NT2/D1 (cell line): Measurements from ENCODE around the gene POLR2J.

Experiments used
- DNase-seq: peaks from one replicate; pipeline ENCODE4 v3.0.0-alpha.2; 2011; ENCODE audit warnings: low read depth, low spot score
- H3K27me3 ChIP-seq: 2 replicates; pipeline ENCODE4 v1.6.0; 2011; ENCODE audit warnings: mild to moderate bottlenecking; ENCODE audit not compliant: insufficient read length, insufficient read depth
- H3K36me3 ChIP-seq: 2 replicates; pipeline ENCODE4 v1.6.1; 2011; ENCODE audit warnings: mild to moderate bottlenecking, low read length, mixed read lengths; ENCODE audit not compliant: insufficient read depth, insufficient read length
- H3K4me1 ChIP-seq: 2 replicates; pipeline ENCODE4 v1.5.1; 2011; ENCODE audit not compliant: insufficient read depth, insufficient read length
- H3K4me3 ChIP-seq: 2 replicates; pipeline ENCODE4 v1.5.1; 2011; ENCODE audit warnings: low read depth; ENCODE audit not compliant: insufficient read length
- H3K9ac ChIP-seq: 2 replicates; pipeline ENCODE4 v1.6.0; 2011; ENCODE audit warnings: low read depth; ENCODE audit not compliant: insufficient read length
- H3K9me3 ChIP-seq: 2 replicates; pipeline ENCODE4 v1.5.1; 2011; ENCODE audit warnings: mild to moderate bottlenecking, low read length; ENCODE audit not compliant: insufficient read depth
- SUZ12 ChIP-seq: IDR thresholded peaks from 2 replicates; pipeline ENCODE4 v1.6.1; 2011; ENCODE audit not compliant: insufficient read length, insufficient read depth; ENCODE audit errors: extremely low read depth
- YY1 ChIP-seq: IDR thresholded peaks from 2 replicates; pipeline ENCODE4 v1.6.1; 2011; ENCODE audit not compliant: insufficient read length, insufficient read depth
- ZNF274 ChIP-seq: IDR thresholded peaks from 2 replicates; pipeline ENCODE4 v1.6.1; 2011; ENCODE audit warnings: mild to moderate bottlenecking, low read depth, low read length

The POLR2J gene

DNA sequence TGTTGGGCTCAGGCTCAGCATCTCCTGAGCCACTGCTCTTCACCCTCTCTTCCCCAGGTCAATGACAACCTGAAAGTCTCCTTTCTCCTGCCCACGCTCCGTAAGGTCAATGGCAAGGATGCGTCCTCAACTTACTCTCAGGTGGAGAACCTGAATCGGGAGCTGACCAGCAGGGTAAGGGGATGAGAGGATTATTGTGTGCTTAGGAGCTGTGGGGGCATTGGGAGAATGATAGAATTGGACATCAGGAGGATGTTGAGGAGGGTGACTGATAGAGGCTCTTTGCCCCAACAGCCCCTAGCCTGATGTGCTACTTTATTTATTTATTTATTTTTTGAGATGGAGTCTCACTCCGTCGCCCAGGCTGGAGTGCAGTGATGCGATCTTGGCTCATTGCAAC lies 12.6 kb downstream of the POLR2J start:
- no peak for DNase-seq
- Histone ChIP-seq H3K36me3 (peaks cover 41% of the 10 kb centered on the region), H3K4me3 (peak overlapping the region; percentile 99), H3K9me3 (no peaks in the 10 kb centered on the region), H3K4me1 (peaks cover 2% of the 10 kb centered on the region), H3K9ac (peak overlapping the region; percentile 98), H3K27me3 (no peaks in the 10 kb centered on the region)
- no peak for TF ChIP-seq YY1
- no peak for TF ChIP-seq SUZ12
- no peak for TF ChIP-seq ZNF274

DNA sequence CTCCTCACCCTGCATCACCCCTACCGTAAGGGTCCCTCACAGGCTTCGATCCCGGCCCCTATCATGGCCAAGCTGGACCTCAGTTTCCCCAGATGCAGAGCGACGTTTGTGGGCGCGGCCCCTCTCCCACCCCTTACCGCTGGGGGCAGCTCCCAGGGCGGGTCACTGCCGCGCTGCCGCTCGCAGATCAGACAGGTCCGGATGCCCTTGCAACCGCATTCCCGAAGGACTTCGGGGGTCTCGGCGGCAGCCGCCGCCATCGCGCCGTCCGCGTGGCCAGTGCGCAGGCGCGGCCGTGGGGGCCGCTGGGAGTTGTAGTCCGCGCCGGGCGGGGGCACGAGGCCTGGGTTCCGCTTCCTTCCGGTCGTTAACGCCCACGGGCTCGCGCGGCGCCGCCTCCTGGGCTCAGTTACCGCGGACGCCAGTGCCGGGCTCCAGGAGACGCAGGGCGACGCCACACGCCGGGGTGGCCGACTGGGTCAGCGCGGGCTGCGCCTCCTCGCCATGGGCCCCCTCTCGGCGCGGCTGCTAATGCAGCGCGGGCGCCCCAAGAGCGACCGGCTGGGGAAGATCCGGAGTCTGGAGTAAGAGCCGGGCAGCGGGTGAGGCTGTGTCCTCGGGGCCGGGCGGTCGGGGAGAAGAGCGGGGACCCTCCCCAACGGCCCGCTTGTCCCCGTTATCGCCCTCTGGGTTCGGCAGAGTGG lies 14.0 kb downstream of the POLR2J start, which contains the start of the genes ALKBH4 and LRWD1:
Gene ALKBH4, minus strand, starts transcription at position 287 of the 704 bp plus-strand sequence. Its CDS starts 27 bp downstream, at position 260.
Gene LRWD1, plus strand, starts transcription at position 408 of the 704 bp plus-strand sequence. Its CDS starts 97 bp downstream, at position 505.
- DNase-seq: peak; percentile 81
- Histone ChIP-seq H3K27me3 (no peaks in the 10 kb centered on the region), H3K4me3 (peak within 1 kb of the TSS; percentile 99), H3K9me3 (no peaks in the 10 kb centered on the region), H3K9ac (peak within 1 kb of the TSS; percentile 98), H3K36me3 (peaks cover 37% of the 10 kb centered on the region), H3K4me1 (peaks cover 2% of the 10 kb centered on the region)
- TF ChIP-seq SUZ12: no peak
- TF ChIP-seq ZNF274: no peak
- peak; percentile 43 for TF ChIP-seq YY1

DNA sequence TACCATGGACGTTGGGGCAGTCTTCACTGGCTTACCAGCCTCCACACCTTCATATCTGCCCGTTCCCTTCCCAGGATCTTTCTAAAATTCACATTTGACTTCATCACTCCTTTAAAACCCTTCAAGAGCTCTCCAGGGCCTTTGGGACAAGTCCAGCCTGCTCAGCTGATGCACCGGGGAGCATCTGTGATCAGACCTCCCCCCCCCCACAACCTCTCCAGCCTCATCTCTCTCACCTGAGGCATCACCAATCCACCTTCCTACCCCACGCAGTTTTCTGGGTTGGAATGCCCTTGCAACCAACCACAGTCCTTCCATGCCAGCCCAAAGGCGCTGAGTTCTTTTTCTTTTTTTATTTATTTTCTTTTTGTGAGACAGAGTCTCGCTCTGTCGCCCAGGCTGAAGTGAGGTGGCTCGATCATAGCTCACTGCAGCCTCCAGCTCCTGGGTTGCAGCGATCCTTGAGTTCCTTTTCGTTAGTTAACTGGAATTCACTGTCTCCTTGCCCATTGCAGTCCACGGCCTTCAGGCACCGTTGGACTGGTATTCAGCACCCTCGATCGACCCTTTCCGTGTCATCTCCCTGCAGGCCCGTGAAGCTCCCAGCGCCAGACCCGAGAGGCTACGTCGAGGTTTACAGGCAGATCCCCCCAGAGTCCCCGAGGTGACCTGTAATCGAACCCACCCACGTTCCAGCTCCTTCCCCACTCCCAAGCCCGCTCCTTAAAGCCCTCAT lies 14.7 kb downstream of the POLR2J start:
- Histone ChIP-seq H3K4me1 (peaks cover 2% of the 10 kb centered on the region), H3K9ac (peak overlapping the region; percentile 98), H3K9me3 (no peaks in the 10 kb centered on the region), H3K36me3 (peaks cover 40% of the 10 kb centered on the region), H3K27me3 (no peaks in the 10 kb centered on the region), H3K4me3 (peak overlapping the region; percentile 99)
- no peak for DNase-seq
- no peak for TF ChIP-seq YY1
- no peak for TF ChIP-seq SUZ12
- TF ChIP-seq ZNF274: no peak

DNA sequence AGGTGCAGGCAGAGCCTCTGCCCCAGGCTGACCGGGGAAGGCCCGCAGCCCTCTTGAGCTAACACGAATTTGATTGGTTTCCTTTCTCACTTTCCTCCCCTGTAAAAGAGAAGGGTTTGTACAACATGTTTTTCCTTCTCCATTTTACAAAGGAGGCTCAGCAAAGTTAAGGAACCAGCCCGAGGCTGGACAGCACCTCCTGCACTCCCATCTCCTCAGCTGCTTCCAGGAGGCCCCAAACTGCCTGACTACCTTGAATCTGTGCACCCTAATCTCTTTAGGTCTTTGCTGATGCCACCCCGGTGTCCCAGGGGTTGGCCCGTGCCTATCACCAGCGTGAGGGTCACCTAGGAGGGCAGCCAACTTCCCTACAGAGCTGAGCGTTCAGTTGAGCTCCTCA lies 18.3 kb downstream of the POLR2J start:
- Histone ChIP-seq H3K4me3 (no peak overlapping the region), H3K27me3 (no peaks in the 10 kb centered on the region), H3K4me1 (no peaks in the 10 kb centered on the region), H3K9ac (no peak overlapping the region), H3K9me3 (no peaks in the 10 kb centered on the region), H3K36me3 (peaks cover 37% of the 10 kb centered on the region)
- TF ChIP-seq ZNF274 (no peak), SUZ12 (no peak), YY1 (no peak)
- no peak for DNase-seq

DNA sequence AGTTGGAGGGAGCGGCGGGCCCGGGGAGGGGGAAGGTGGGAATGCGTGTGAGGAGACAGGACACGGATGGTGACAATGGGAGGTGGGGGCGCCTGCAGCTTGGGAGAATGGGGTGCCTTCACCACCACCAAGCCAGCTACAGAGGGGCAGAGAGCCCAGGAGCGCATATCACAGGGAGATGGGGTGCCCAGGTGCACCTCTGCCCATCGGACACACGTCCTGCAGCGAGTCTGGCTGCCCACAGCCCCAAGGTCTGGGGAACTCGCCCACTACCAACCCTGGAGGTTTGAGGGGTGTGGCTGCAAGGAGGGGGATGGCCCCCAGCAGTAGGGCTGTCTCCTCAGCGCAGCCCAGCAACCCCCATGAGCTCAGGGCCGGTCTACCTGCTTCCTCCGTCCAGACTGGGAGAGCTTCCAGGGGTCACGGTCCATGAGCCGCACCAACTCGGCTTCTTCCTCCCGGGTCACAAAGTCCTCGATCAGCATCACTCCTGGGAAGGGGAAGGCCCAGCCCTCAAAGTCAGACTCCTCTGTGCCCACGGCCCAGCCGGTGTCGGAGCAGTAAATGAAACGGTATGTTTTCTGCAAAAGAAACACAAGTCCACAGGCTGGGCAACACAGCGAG lies 19.4 kb downstream of the POLR2J start:
- no peak overlapping the region for H3K4me3 ChIP-seq
- TF ChIP-seq YY1 (no peak), ZNF274 (no peak), SUZ12 (no peak)
- H3K9me3 ChIP-seq: no peaks in the 10 kb centered on the region
- no peak overlapping the region for H3K9ac ChIP-seq
- DNase-seq: no peak
- H3K4me1 ChIP-seq: no peaks in the 10 kb centered on the region
- H3K36me3 ChIP-seq: peaks cover 37% of the 10 kb centered on the region
- H3K27me3 ChIP-seq: no peaks in the 10 kb centered on the region

DNA sequence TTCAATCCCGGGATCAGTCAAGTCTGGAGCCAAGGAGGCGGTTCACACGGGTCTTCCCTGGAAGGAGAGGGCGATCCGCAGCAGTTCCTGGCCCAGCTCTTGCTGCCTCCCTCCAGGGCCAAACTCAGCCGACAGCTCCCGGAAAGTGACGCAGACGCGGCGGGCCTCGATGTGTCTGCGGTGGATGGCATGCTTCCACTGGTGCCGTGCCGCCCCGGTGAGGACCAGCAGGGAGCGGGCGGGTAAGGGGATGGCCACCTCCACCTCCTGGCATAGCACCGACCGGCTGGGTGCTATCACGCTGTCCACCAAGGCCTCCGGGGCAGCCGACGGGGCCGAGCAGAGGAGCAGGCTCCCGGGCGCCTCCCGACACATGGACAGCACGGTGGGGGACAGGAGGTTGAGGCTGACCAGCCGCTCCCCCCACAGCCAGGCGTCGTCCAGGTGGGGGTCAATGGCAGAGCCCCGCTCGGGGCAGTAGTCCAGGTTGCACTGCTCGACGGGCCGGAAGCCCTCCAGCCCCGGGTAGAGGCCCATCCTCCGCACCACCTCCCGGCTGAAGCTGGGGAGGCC lies 21.3 kb downstream of the POLR2J start:
- Histone ChIP-seq H3K9ac (no peak overlapping the region), H3K36me3 (peaks cover 33% of the 10 kb centered on the region), H3K9me3 (no peaks in the 10 kb centered on the region), H3K4me1 (no peaks in the 10 kb centered on the region), H3K4me3 (no peak overlapping the region), H3K27me3 (no peaks in the 10 kb centered on the region)
- TF ChIP-seq SUZ12 (no peak), ZNF274 (no peak), YY1 (no peak)
- no peak for DNase-seq

DNA sequence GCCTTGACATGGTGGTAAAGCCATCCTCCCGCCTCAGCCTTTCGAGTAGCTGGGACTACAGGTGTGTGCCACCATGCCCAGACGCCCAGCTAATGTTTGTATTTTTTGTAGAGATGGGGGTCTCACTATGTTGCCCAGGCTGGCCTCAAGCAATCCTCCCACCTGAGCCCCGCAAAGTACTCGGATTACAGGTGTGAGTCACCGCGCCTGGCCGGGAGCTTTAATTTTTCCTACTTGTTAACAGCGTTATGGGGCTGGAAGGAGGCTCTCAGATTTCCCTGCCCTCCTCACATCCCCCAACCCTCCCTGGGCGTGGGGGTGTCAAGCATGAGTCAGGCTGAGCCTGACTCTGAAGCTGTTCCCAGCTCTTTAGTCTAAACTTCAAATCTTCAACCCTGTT lies 22.4 kb downstream of the POLR2J start:
- H3K36me3 ChIP-seq: peaks cover 28% of the 10 kb centered on the region
- no peaks in the 10 kb centered on the region for H3K27me3 ChIP-seq
- H3K9me3 ChIP-seq: no peaks in the 10 kb centered on the region
- no peaks in the 10 kb centered on the region for H3K4me1 ChIP-seq
- no peak overlapping the region for H3K9ac ChIP-seq
- no peak overlapping the region for H3K4me3 ChIP-seq
- TF ChIP-seq SUZ12 (no peak), YY1 (no peak), ZNF274 (no peak)
- DNase-seq: no peak
